Prostate gland (tissue), 2 donors: ENCODE measurements around the gene SPR.

Source experiments
- POLR2A ChIP-seq: fragments of 450-650 bp; IDR thresholded peaks from one replicate; pipeline ENCODE4 v1.6.1; 2016; ENCODE audit warnings: antibody characterized with exemption, mild to moderate bottlenecking
- TF ChIP-seq, protein P1 (sequence below), 4 experiments: fragments of 200-600 bp in 2 of 4; fragments of 450-650 bp in 2 of 4; sonication (generic) in 2 of 4; IDR thresholded peaks; 1 replicate in 3 of 4; 2 replicates in 1 of 4; pipeline ENCODE4 v1.5.1; 2016 to 2019; ENCODE audit warnings: antibody characterized with exemption in 4 of 4, mild to moderate bottlenecking in 2 of 4, moderate library complexity in 2 of 4

DNA sequence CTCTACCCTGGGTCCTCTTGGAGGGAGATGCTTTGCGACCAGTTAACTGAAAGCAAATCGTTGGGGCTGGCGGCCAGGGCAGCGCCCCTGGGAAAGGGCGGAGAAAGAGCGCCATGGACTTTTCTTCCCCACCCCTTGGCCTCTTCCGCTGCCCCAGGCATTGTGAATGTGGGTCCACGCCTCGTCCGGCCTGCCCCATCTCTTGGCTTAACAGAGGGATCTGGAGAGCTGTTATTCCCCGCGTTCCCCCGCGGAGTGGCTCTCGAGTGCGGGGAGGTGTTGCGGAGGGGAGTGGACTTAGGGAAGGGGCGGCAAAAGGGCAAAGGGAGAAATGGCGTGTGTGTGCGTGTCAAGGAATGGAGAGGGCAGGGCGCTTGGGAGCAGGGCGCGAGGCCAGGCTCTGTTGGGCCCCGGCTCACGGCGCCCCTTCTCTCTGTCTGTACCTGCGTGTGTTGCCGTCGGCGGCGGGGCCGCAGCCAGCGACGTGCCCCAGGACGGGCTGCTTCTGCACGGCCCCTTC is 36.7 kb downstream of the SPR start:
- TF ChIP-seq, protein P1, sequence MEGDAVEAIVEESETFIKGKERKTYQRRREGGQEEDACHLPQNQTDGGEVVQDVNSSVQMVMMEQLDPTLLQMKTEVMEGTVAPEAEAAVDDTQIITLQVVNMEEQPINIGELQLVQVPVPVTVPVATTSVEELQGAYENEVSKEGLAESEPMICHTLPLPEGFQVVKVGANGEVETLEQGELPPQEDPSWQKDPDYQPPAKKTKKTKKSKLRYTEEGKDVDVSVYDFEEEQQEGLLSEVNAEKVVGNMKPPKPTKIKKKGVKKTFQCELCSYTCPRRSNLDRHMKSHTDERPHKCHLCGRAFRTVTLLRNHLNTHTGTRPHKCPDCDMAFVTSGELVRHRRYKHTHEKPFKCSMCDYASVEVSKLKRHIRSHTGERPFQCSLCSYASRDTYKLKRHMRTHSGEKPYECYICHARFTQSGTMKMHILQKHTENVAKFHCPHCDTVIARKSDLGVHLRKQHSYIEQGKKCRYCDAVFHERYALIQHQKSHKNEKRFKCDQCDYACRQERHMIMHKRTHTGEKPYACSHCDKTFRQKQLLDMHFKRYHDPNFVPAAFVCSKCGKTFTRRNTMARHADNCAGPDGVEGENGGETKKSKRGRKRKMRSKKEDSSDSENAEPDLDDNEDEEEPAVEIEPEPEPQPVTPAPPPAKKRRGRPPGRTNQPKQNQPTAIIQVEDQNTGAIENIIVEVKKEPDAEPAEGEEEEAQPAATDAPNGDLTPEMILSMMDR (IDR thresholded peaks at IDR 0.05), result no peak
- no peak for TF ChIP-seq POLR2A
